NCI-H510A treated with DMSO at 0.1 percent for 48 hours (cell line): ENCODE data around the gene MYH7.

Source experiments
- DNase-seq: peaks from one replicate; lab custom pipeline; 2025; lab: John Stamatoyannopoulos, UW

The MYH7 gene

GRCh38 chr14:23366426-23366921 lies 69.0 kb downstream of the MYH7 start:
- DNase-seq = no peak

GRCh38 chr14:23365732-23366425 lies 69.6 kb downstream of the MYH7 start:
- DNase-seq = no peak

GRCh38 chr14:23365036-23365731 lies 70.3 kb downstream of the MYH7 start, which contains the start of gene EFS:
Gene EFS (minus strand): TSS chr14:23365172. CDS start chr14:23365025, 147 bp downstream.
- DNase-seq = no peak

GRCh38 chr14:23364164-23365035 lies 71.1 kb downstream of the MYH7 start:
- no peak for DNase-seq
